Progenitor cell of endocrine pancreas (in vitro differentiated cells): Measurements from ENCODE around the gene WARS2. TPM values are rescaled to one million over a fixed set of nuclear protein-coding genes. Genes with fewer than 3 reads are reported as not detected.
A peak's percentile ranks its signal among the peaks of the same experiment; 100 is the strongest.

Source experiments
- DNase-seq: peaks from one replicate; pipeline ENCODE4 v3.0.0; 2021; ENCODE audit warnings: low spot score; ENCODE audit not compliant: unreplicated experiment
- H3K27ac Mint-ChIP-seq: 2 replicates; pipeline ENCODE4 v1.8.0; 2021; ENCODE audit warnings: mild to moderate bottlenecking, moderate library complexity, mixed read lengths
- H3K27me3 Mint-ChIP-seq: 2 replicates; pipeline ENCODE4 v1.8.0; 2021; ENCODE audit warnings: mixed read lengths
- H3K36me3 Mint-ChIP-seq: 2 replicates; pipeline ENCODE4 v1.8.0; 2022; ENCODE audit warnings: mixed read lengths; ENCODE audit not compliant: insufficient read depth
- H3K4me1 Mint-ChIP-seq: 2 replicates; pipeline ENCODE4 v1.8.0; 2021; ENCODE audit warnings: low read depth, mixed read lengths
- H3K4me3 Mint-ChIP-seq: 2 replicates; pipeline ENCODE4 v1.8.0; 2021; ENCODE audit warnings: low read depth, mild to moderate bottlenecking, moderate library complexity, mixed read lengths
- H3K9me3 Mint-ChIP-seq: 2 replicates; pipeline ENCODE4 v1.8.0; 2021; ENCODE audit warnings: low read depth, mixed read lengths
- CTCF ChIP-seq: fragments of 200-600 bp; sonication (generic); IDR thresholded peaks from one replicate; pipeline ENCODE4 v1.5.0; 2021; ENCODE audit warnings: antibody characterized with exemption, mild to moderate bottlenecking; ENCODE audit not compliant: unreplicated experiment
- total RNA-seq: library from RNA; stranded (reverse); gene quantifications from 2 replicates; pipeline ENCODE4 v1.2.1, GENCODE V29; 2021

The WARS2 gene
- total RNA-seq, 1 donor from 2014 or later = 14.8 TPM

- no peak for DNase-seq
- no peak for TF ChIP-seq CTCF
- H3K4me3 Mint-ChIP-seq = no peak overlapping the region
- peaks cover 1% of the 10 kb centered on the region for H3K36me3 Mint-ChIP-seq
- H3K9me3 Mint-ChIP-seq = peaks cover 3% of the 10 kb centered on the region
- H3K27ac Mint-ChIP-seq = no peak overlapping the region
- peaks cover 4% of the 10 kb centered on the region for H3K4me1 Mint-ChIP-seq
- no peaks in the 10 kb centered on the region for H3K27me3 Mint-ChIP-seq
Observed at GRCh38 chr1:119083479-119083878, 57.0 kb downstream of the WARS2 start.

- no peak for DNase-seq
- Mint-ChIP-seq H3K9me3 (peaks cover 3% of the 10 kb centered on the region), H3K27ac (no peak overlapping the region), H3K36me3 (peaks cover 1% of the 10 kb centered on the region), H3K4me1 (peaks cover 4% of the 10 kb centered on the region), H3K4me3 (no peak overlapping the region), H3K27me3 (no peaks in the 10 kb centered on the region)
- TF ChIP-seq CTCF = no peak
Observed at GRCh38 chr1:119081700-119082099, 58.8 kb downstream of the WARS2 start.

GRCh38 chr1:119081267-119081666 lies 59.2 kb downstream of the WARS2 start:
- H3K27me3 Mint-ChIP-seq = no peaks in the 10 kb centered on the region
- peaks cover 4% of the 10 kb centered on the region for H3K4me1 Mint-ChIP-seq
- no peak for TF ChIP-seq CTCF
- H3K36me3 Mint-ChIP-seq = peaks cover 1% of the 10 kb centered on the region
- H3K9me3 Mint-ChIP-seq = peaks cover 3% of the 10 kb centered on the region
- no peak for DNase-seq
- no peak overlapping the region for H3K27ac Mint-ChIP-seq
- H3K4me3 Mint-ChIP-seq = no peak overlapping the region

GRCh38 chr1:119080586-119080985 lies 59.9 kb downstream of the WARS2 start:
- no peak for DNase-seq
- no peak for TF ChIP-seq CTCF
- Mint-ChIP-seq H3K4me3 (no peak overlapping the region), H3K4me1 (peaks cover 4% of the 10 kb centered on the region), H3K27ac (peak overlapping the region; percentile 80), H3K36me3 (peaks cover 1% of the 10 kb centered on the region), H3K9me3 (peaks cover 3% of the 10 kb centered on the region), H3K27me3 (no peaks in the 10 kb centered on the region)

- no peak for TF ChIP-seq CTCF
- H3K36me3 Mint-ChIP-seq = no peaks in the 10 kb centered on the region
- H3K27me3 Mint-ChIP-seq = no peaks in the 10 kb centered on the region
- no peak overlapping the region for H3K27ac Mint-ChIP-seq
- no peak for DNase-seq
- no peak overlapping the region for H3K4me3 Mint-ChIP-seq
- peaks cover 4% of the 10 kb centered on the region for H3K4me1 Mint-ChIP-seq
- no peaks in the 10 kb centered on the region for H3K9me3 Mint-ChIP-seq
Observed at GRCh38 chr1:119079881-119080280, 60.6 kb downstream of the WARS2 start.
